DOHH2 (cell line): ENCODE results near the gene KCTD3.

Experiments used
- H3F3A ChIP-seq: fragments of 200-600 bp; sonication (generic), shearing (Covaris generic); 2 replicates; pipeline ENCODE4 v1.6.0; 2016; ENCODE audit warnings: antibody characterized with exemption, mild to moderate bottlenecking; ENCODE audit not compliant: control insufficient read depth, insufficient read depth
- H3K27ac ChIP-seq: fragments of 200-600 bp; sonication (generic); 2 replicates; pipeline ENCODE4 v1.5.1; 2014; ENCODE audit warnings: low read depth, mild to moderate bottlenecking, low read length, moderate library complexity
- H3K27me3 ChIP-seq: fragments of 200-600 bp; sonication (generic); 2 replicates; pipeline ENCODE4 v1.6.1; 2014; ENCODE audit warnings: mild to moderate bottlenecking, low read length, mixed read lengths; ENCODE audit not compliant: control insufficient read depth
- H3K36me3 ChIP-seq: fragments of 200-600 bp; sonication (generic); 2 replicates; pipeline ENCODE4 v1.6.1; 2014; ENCODE audit warnings: mild to moderate bottlenecking, low read length, moderate library complexity, mixed read lengths; ENCODE audit not compliant: control insufficient read depth
- H3K4me1 ChIP-seq: fragments of 200-600 bp; sonication (generic); 2 replicates; pipeline ENCODE4 v1.6.1; 2014; ENCODE audit warnings: mild to moderate bottlenecking, low read length, mixed read lengths; ENCODE audit not compliant: control insufficient read depth
- H3K4me2 ChIP-seq: fragments of 200-600 bp; sonication (generic); 2 replicates; pipeline ENCODE4 v1.6.0; 2014; ENCODE audit warnings: mild to moderate bottlenecking, low read length, moderate library complexity
- H3K4me3 ChIP-seq: fragments of 200-600 bp; sonication (generic); 2 replicates; pipeline ENCODE4 v1.5.1; 2014; ENCODE audit warnings: mild to moderate bottlenecking, low read length, mixed read lengths
- H3K79me2 ChIP-seq: fragments of 200-600 bp; sonication (generic); 2 replicates; pipeline ENCODE4 v1.6.1; 2014; ENCODE audit warnings: mild to moderate bottlenecking, low read length, mixed read lengths; ENCODE audit not compliant: control insufficient read depth
- H3K9me2 ChIP-seq: fragments of 200-600 bp; sonication (generic); replicated peaks from 2 replicates; pipeline ENCODE4 v1.6.1; 2014; ENCODE audit warnings: mild to moderate bottlenecking, low read length, mixed read lengths; ENCODE audit not compliant: control insufficient read depth
- H3K9me3 ChIP-seq: fragments of 200-600 bp; sonication (generic); 2 replicates; pipeline ENCODE4 v1.6.1; 2014; ENCODE audit warnings: antibody characterized with exemption, low read length, mixed read lengths; ENCODE audit not compliant: control insufficient read depth, insufficient read depth
- H4K20me1 ChIP-seq: fragments of 200-600 bp; sonication (generic); 2 replicates; pipeline ENCODE4 v1.6.0; 2014; ENCODE audit warnings: low read depth, mild to moderate bottlenecking, antibody characterized with exemption, low read length, moderate library complexity; ENCODE audit not compliant: control insufficient read depth, insufficient read depth
- CTCF ChIP-seq: fragments of 200-600 bp; sonication (generic); IDR thresholded peaks from one replicate; pipeline ENCODE4 v1.5.1; 2014; ENCODE audit warnings: antibody characterized with exemption, mild to moderate bottlenecking, low read depth, low read length; ENCODE audit not compliant: poor library complexity, severe bottlenecking
- EZH2phosphoT487 ChIP-seq: fragments of 200-600 bp; sonication (generic); IDR thresholded peaks from 2 replicates; pipeline ENCODE4 v1.6.1; 2017; ENCODE audit warnings: borderline replicate concordance, mild to moderate bottlenecking, antibody characterized with exemption, low read length, moderate library complexity, mixed read lengths

KCTD3 gene

GRCh38 chr1:215636258-215636965 is 69.3 kb downstream of the KCTD3 start:
- Histone ChIP-seq H3K4me2 (no peak overlapping the region), H3F3A (no peaks in the 10 kb centered on the region), H3K27me3 (no peaks in the 10 kb centered on the region), H4K20me1 (no peaks in the 10 kb centered on the region), H3K79me2 (no peaks in the 10 kb centered on the region), H3K9me3 (no peaks in the 10 kb centered on the region), H3K27ac (no peak overlapping the region), H3K36me3 (no peaks in the 10 kb centered on the region), H3K4me3 (no peak overlapping the region), H3K4me1 (no peaks in the 10 kb centered on the region), H3K9me2 (no peaks in the 10 kb centered on the region)
- TF ChIP-seq CTCF (no peak), EZH2phosphoT487 (no peak)

- TF ChIP-seq EZH2phosphoT487, result no peak
- no peak for TF ChIP-seq CTCF
- no peaks in the 10 kb centered on the region for H3K4me1 ChIP-seq
- H3K9me3 ChIP-seq, result no peaks in the 10 kb centered on the region
- no peak overlapping the region for H3K4me3 ChIP-seq
- H3K79me2 ChIP-seq, result no peaks in the 10 kb centered on the region
- H3K4me2 ChIP-seq, result no peak overlapping the region
- H3F3A ChIP-seq, result no peaks in the 10 kb centered on the region
- no peak overlapping the region for H3K27ac ChIP-seq
- H4K20me1 ChIP-seq, result no peaks in the 10 kb centered on the region
- no peaks in the 10 kb centered on the region for H3K36me3 ChIP-seq
- no peaks in the 10 kb centered on the region for H3K9me2 ChIP-seq
- H3K27me3 ChIP-seq, result no peaks in the 10 kb centered on the region
These were observed 70.0 kb downstream of the KCTD3 start for GRCh38 chr1:215637041-215637573.

GRCh38 chr1:215640429-215641148 is 73.5 kb downstream of the KCTD3 start:
- no peaks in the 10 kb centered on the region for H3K9me3 ChIP-seq
- no peak overlapping the region for H3K4me3 ChIP-seq
- no peaks in the 10 kb centered on the region for H3F3A ChIP-seq
- no peaks in the 10 kb centered on the region for H3K4me1 ChIP-seq
- no peaks in the 10 kb centered on the region for H3K36me3 ChIP-seq
- no peaks in the 10 kb centered on the region for H3K79me2 ChIP-seq
- no peaks in the 10 kb centered on the region for H3K27me3 ChIP-seq
- no peak for TF ChIP-seq CTCF
- no peak for TF ChIP-seq EZH2phosphoT487
- H4K20me1 ChIP-seq, result no peaks in the 10 kb centered on the region
- H3K9me2 ChIP-seq, result no peaks in the 10 kb centered on the region
- H3K4me2 ChIP-seq, result no peak overlapping the region
- no peak overlapping the region for H3K27ac ChIP-seq
